Measurements from ENCODE around the gene HSD17B8.

- TF ChIP-seq CTCF (IDR thresholded peaks at IDR 0.05 in 8 of 11, conservative IDR thresholded peaks at IDR 0.05 in 3 of 11) (no peak), POLR2A (IDR thresholded peaks at IDR 0.05) (no peak), POLR2AphosphoS5 (IDR thresholded peaks at IDR 0.05) (no peak)
Observed at GRCh38 chr6:33190504-33191107, 13.8 kb upstream of the HSD17B8 start.

Data from spleen (tissue), 7 donors.